H9 (cell line): Measurements from ENCODE around the gene TANGO6. TPM values are rescaled to one million over a fixed set of nuclear protein-coding genes. Genes with fewer than 3 reads are reported as not detected.

Source experiments
- DNase-seq: peaks from one replicate; pipeline ENCODE4 v3.0.0-alpha.2; 2017
- H2AFZ ChIP-seq: one replicate; pipeline ENCODE4 v1.6.1; 2013; ENCODE audit warnings: mild to moderate bottlenecking, low read length, control low read depth, moderate library complexity
- H2AK5ac ChIP-seq: 2 replicates; pipeline ENCODE4 v1.6.1; 2013; ENCODE audit warnings: low read length, control low read depth, mixed read lengths; ENCODE audit not compliant: insufficient read length
- H2BK120ac ChIP-seq: one replicate; pipeline ENCODE4 v1.6.1; 2013; ENCODE audit warnings: low read depth, mild to moderate bottlenecking, low read length, control low read depth, inconsistent platforms; ENCODE audit not compliant: poor library complexity, severe bottlenecking
- H2BK12ac ChIP-seq: 2 replicates; pipeline ENCODE4 v1.6.1; 2013; ENCODE audit warnings: low read length, control low read depth, mixed read lengths, low read depth; ENCODE audit not compliant: insufficient read length
- H2BK15ac ChIP-seq: 2 replicates; pipeline ENCODE4 v1.6.1; 2013; ENCODE audit warnings: low read depth, low read length, control low read depth
- H2BK20ac ChIP-seq: one replicate; pipeline ENCODE4 v1.6.1; 2013; ENCODE audit warnings: low read depth, mild to moderate bottlenecking, low read length, control low read depth, inconsistent platforms; ENCODE audit not compliant: poor library complexity, severe bottlenecking
- H2BK5ac ChIP-seq: 2 replicates; pipeline ENCODE4 v1.6.1; 2013; ENCODE audit warnings: low read length, control low read depth, mixed read lengths; ENCODE audit not compliant: insufficient read length
- H3K14ac ChIP-seq: 2 replicates; pipeline ENCODE4 v1.6.1; 2013; ENCODE audit warnings: low read length, control low read depth; ENCODE audit not compliant: insufficient read depth
- H3K18ac ChIP-seq: 2 replicates; pipeline ENCODE4 v1.6.1; 2013; ENCODE audit warnings: low read depth, mild to moderate bottlenecking, mixed read lengths, low read length, control low read depth; ENCODE audit not compliant: insufficient read length
- H3K23ac ChIP-seq: 2 replicates; pipeline ENCODE4 v1.6.1; 2013; ENCODE audit warnings: low read length, control low read depth, mixed read lengths, low read depth; ENCODE audit not compliant: insufficient read length
- H3K23me2 ChIP-seq: 2 replicates; pipeline ENCODE4 v1.6.1; 2013; ENCODE audit warnings: low read depth, mild to moderate bottlenecking, mixed read lengths, low read length, control low read depth; ENCODE audit not compliant: insufficient read length, poor library complexity, severe bottlenecking
- H3K27ac ChIP-seq: 2 replicates; pipeline ENCODE4 v1.5.1; 2013; ENCODE audit warnings: low read length, control low read depth, mixed read lengths, low read depth; ENCODE audit not compliant: insufficient read length
- H3K27me3 ChIP-seq: 2 replicates; pipeline ENCODE4 v1.6.1; 2013; ENCODE audit warnings: low read length, control low read depth, inconsistent platforms; ENCODE audit not compliant: insufficient read depth
- H3K4ac ChIP-seq: 2 replicates; pipeline ENCODE4 v1.6.1; 2013; ENCODE audit warnings: low read depth, mild to moderate bottlenecking, control low read depth, inconsistent platforms, low read length, moderate library complexity
- H3K4me1 ChIP-seq: 2 replicates; pipeline ENCODE4 v1.6.1; 2013; ENCODE audit warnings: low read length, control low read depth, inconsistent platforms; ENCODE audit not compliant: insufficient read depth
- H3K4me2 ChIP-seq: 2 replicates; pipeline ENCODE4 v1.6.1; 2013; ENCODE audit warnings: low read length, control low read depth, mixed read lengths; ENCODE audit not compliant: insufficient read length, insufficient read depth
- H3K56ac ChIP-seq: 2 replicates; pipeline ENCODE4 v1.6.1; 2013; ENCODE audit warnings: low read depth, mild to moderate bottlenecking, mixed read lengths, low read length, control low read depth; ENCODE audit not compliant: insufficient read length
- H3K79me1 ChIP-seq: 2 replicates; pipeline ENCODE4 v1.6.1; 2013; ENCODE audit warnings: low read depth, mild to moderate bottlenecking, moderate library complexity, low read length, control low read depth, inconsistent platforms; ENCODE audit not compliant: insufficient read depth, poor library complexity, severe bottlenecking
- H3K79me2 ChIP-seq: 2 replicates; pipeline ENCODE4 v1.6.1; 2013; ENCODE audit warnings: low read length, control low read depth, inconsistent platforms; ENCODE audit not compliant: insufficient read depth
- H3K9ac ChIP-seq: 2 replicates; pipeline ENCODE4 v1.6.1; 2013; ENCODE audit warnings: low read length, control low read depth, mixed read lengths; ENCODE audit not compliant: insufficient read length; ENCODE audit errors: extremely low read depth
- H3K9me3 ChIP-seq: one replicate; pipeline ENCODE4 v1.6.1; 2013; ENCODE audit warnings: low read depth, low read length, inconsistent platforms; ENCODE audit not compliant: control insufficient read depth
- H3T11ph ChIP-seq: one replicate; pipeline ENCODE4 v1.6.1; 2013; ENCODE audit warnings: mild to moderate bottlenecking, low read length, control low read depth, inconsistent platforms
- H4K20me1 ChIP-seq: one replicate; pipeline ENCODE4 v1.6.1; 2013; ENCODE audit not compliant: control insufficient read depth, insufficient read length, insufficient read depth
- H4K5ac ChIP-seq: 2 replicates; pipeline ENCODE4 v1.6.1; 2013; ENCODE audit warnings: low read depth, mild to moderate bottlenecking, mixed read lengths, low read length, control low read depth; ENCODE audit not compliant: insufficient read length
- H4K8ac ChIP-seq: replicated peaks from 2 replicates; pipeline ENCODE4 v1.6.1; 2013; ENCODE audit warnings: low read length, control low read depth, mixed read lengths, low read depth; ENCODE audit not compliant: insufficient read length
- H4K91ac ChIP-seq: 2 replicates; pipeline ENCODE4 v1.6.1; 2013; ENCODE audit warnings: low read depth, mild to moderate bottlenecking, moderate library complexity, mixed read lengths, low read length, control low read depth; ENCODE audit not compliant: insufficient read length
- H3K27ac Mint-ChIP-seq, 3 experiments: 2 replicates in 2 of 3; 3 replicates in 1 of 3; pipeline ENCODE4 v1.8.0; 2020 to 2021; ENCODE audit warnings: mixed read lengths in 3 of 3, mild to moderate bottlenecking in 1 of 3, moderate library complexity in 1 of 3
- H3K27me3 Mint-ChIP-seq: 2 replicates; pipeline ENCODE4 v1.8.0; 2021; ENCODE audit warnings: low read depth, mild to moderate bottlenecking, moderate library complexity, mixed read lengths
- H3K36me3 Mint-ChIP-seq, 3 experiments: 2 replicates in 2 of 3; 3 replicates in 1 of 3; pipeline ENCODE4 v1.8.0; 2020 to 2021; ENCODE audit warnings: low read depth in 3 of 3, mixed read lengths in 3 of 3; ENCODE audit not compliant: insufficient read depth in 1 of 3
- H3K4me1 Mint-ChIP-seq, 2 experiments: 2 replicates each; pipeline ENCODE4 v1.8.0; 2020; ENCODE audit warnings: mixed read lengths in 2 of 2
- H3K4me3 Mint-ChIP-seq, 2 experiments: 2 replicates in 1 of 2; 3 replicates in 1 of 2; pipeline ENCODE4 v1.8.0; 2020 to 2021; ENCODE audit warnings: mild to moderate bottlenecking in 2 of 2, mixed read lengths in 2 of 2, moderate library complexity in 1 of 2
- H3K9me3 Mint-ChIP-seq, 2 experiments: 2 replicates in 1 of 2; 3 replicates in 1 of 2; pipeline ENCODE4 v1.8.0; 2020; ENCODE audit warnings: mild to moderate bottlenecking in 2 of 2, mixed read lengths in 2 of 2, moderate library complexity in 1 of 2
- CTCF ChIP-seq: fragments of 200-600 bp; sonication (generic); conservative IDR thresholded peaks from 3 replicates; pipeline ENCODE4 v1.8.0; 2021; ENCODE audit warnings: antibody characterized with exemption, mild to moderate bottlenecking
- WGBS: extraction: QIAGEN DNeasy Blood & Tissue Kit; methylation state at CpG from one replicate; pipeline ENCODE4 v1.1.7; 2013; ENCODE audit warnings: missing lambda C conversion rate, low lambda C conversion rate, mixed read lengths; ENCODE audit not compliant: insufficient read length; ENCODE audit errors: extremely low coverage; 5-methylcytosine and 5-hydroxymethylcytosine counted together
- total RNA-seq: library from RNA; stranded (reverse); gene quantifications from 2 replicates; pipeline ENCODE4 v1.2.1, GENCODE V29; 2021

Gene TANGO6
- total RNA-seq, 1 experiment from 2014 or later, result 12.0 TPM

GRCh38 chr16:69079697-69080096 is 236.4 kb downstream of the TANGO6 start:
- no peaks in the 10 kb centered on the region for H3K27me3 ChIP-seq
- no peak overlapping the region for H3K27ac Mint-ChIP-seq
- peaks cover 15% of the 10 kb centered on the region; the same call in 1 of the 2 replicates for H3K4me1 ChIP-seq

More at GRCh38 chr16:69079697-69080096, 236.4 kb downstream of the TANGO6 start:
- no CpG with 5 or more reads among the region's 2 CpGs for WGBS
- no peaks in the 10 kb centered on the region for H3K9me3 ChIP-seq
- no peak overlapping the region for H2BK12ac ChIP-seq
- H2AFZ ChIP-seq, result no peak overlapping the region
- no peak overlapping the region for H4K91ac ChIP-seq
- H3K27me3 Mint-ChIP-seq, result peaks cover 5% of the 10 kb centered on the region
- no peak overlapping the region for H3K27ac ChIP-seq
- H3K79me1 ChIP-seq, result no peaks in the 10 kb centered on the region
- H3K4me2 ChIP-seq, result no peak overlapping the region
- no peak overlapping the region for H3K56ac ChIP-seq
- H2BK15ac ChIP-seq, result no peak overlapping the region
- H4K20me1 ChIP-seq, result no peaks in the 10 kb centered on the region
- H3K4me3 Mint-ChIP-seq, result no peak overlapping the region
- H4K5ac ChIP-seq, result no peak overlapping the region
- peaks cover 0 to 2% (median 0%) of the 10 kb centered on the region in 3 experiments; a peak in 1 of 7 replicates for H3K36me3 Mint-ChIP-seq
- H2BK20ac ChIP-seq, result no peak overlapping the region
- no peak for DNase-seq
- no peak overlapping the region for H3K18ac ChIP-seq
- no peaks in the 10 kb centered on the region for H3K23me2 ChIP-seq
- H3K4me1 Mint-ChIP-seq, result peaks cover 35 to 37% of the 10 kb centered on the region in 2 experiments
- no peak overlapping the region for H4K8ac ChIP-seq
- H3K14ac ChIP-seq, result no peak overlapping the region
- H3K9ac ChIP-seq, result no peak overlapping the region
- no peak overlapping the region for H3T11ph ChIP-seq
- H2BK5ac ChIP-seq, result no peak overlapping the region
- no peak overlapping the region for H3K23ac ChIP-seq
- no peak overlapping the region for H3K4ac ChIP-seq
- no peak overlapping the region for H2AK5ac ChIP-seq
- H3K9me3 Mint-ChIP-seq, result no peaks in the 10 kb centered on the region
- no peak overlapping the region for H2BK120ac ChIP-seq
- H3K79me2 ChIP-seq, result no peaks in the 10 kb centered on the region
- no peak for TF ChIP-seq CTCF
